LNCAP (cell line): ENCODE results near the gene PGPEP1.

Source experiments
- CTCF ChIP-seq: fragments of 450-650 bp; IDR thresholded peaks from 2 replicates; pipeline ENCODE4 v1.5.1; 2017; ENCODE audit warnings: mild to moderate bottlenecking

The PGPEP1 gene

GRCh38 chr19:18294467-18294864 is 45.9 kb upstream of the PGPEP1 start:
- TF ChIP-seq CTCF = no peak

- no peak for TF ChIP-seq CTCF
Observed at GRCh38 chr19:18295034-18295451, 45.4 kb upstream of the PGPEP1 start.

GRCh38 chr19:18297308-18297707 is 43.1 kb upstream of the PGPEP1 start:
- no peak for TF ChIP-seq CTCF

- no peak for TF ChIP-seq CTCF
Observed at GRCh38 chr19:18298601-18299000, 41.8 kb upstream of the PGPEP1 start.

GRCh38 chr19:18299654-18300053 is 40.7 kb upstream of the PGPEP1 start:
- no peak for TF ChIP-seq CTCF

- no peak for TF ChIP-seq CTCF
Observed at GRCh38 chr19:18300930-18301717, 39.3 kb upstream of the PGPEP1 start.

- TF ChIP-seq CTCF = no peak
Observed at GRCh38 chr19:18301718-18302111, 38.7 kb upstream of the PGPEP1 start.

- no peak for TF ChIP-seq CTCF
Observed at GRCh38 chr19:18304208-18304457, 36.3 kb upstream of the PGPEP1 start.
